BE2C (cell line): ENCODE results near the gene BICRA.

Experiments
- DNase-seq: peaks from one replicate; pipeline ENCODE4 v3.0.0-alpha.2; 2020
- H3K27me3 ChIP-seq: fragments of 250-450 bp; sonication (Bioruptor Pico); 2 replicates; pipeline ENCODE4 v1.5.1; 2020; ENCODE audit warnings: mild to moderate bottlenecking
- H3K36me3 ChIP-seq: fragments of 250-450 bp; sonication (Bioruptor Pico); 2 replicates; pipeline ENCODE4 v1.5.1; 2020; ENCODE audit warnings: mild to moderate bottlenecking
- H3K4me1 ChIP-seq: fragments of 250-450 bp; sonication (Bioruptor Pico); 2 replicates; pipeline ENCODE4 v1.5.1; 2020
- H3K4me3 ChIP-seq: 2 replicates; pipeline ENCODE4 v1.5.1; 2011; ENCODE audit warnings: low read depth, low read length
- H3K9me3 ChIP-seq: fragments of 250-450 bp; sonication (Bioruptor Pico); 2 replicates; pipeline ENCODE4 v1.5.1; 2020
- TF ChIP-seq, protein P1 (sequence below): IDR thresholded peaks from 2 replicates; pipeline ENCODE4 v1.5.1; 2012; ENCODE audit warnings: mild to moderate bottlenecking, low read depth, low read length

BICRA gene

GRCh38 chr19:47729468-47729798 is 120.5 kb downstream of the BICRA start:
- no peaks in the 10 kb centered on the region for H3K27me3 ChIP-seq
- TF ChIP-seq, protein P1, sequence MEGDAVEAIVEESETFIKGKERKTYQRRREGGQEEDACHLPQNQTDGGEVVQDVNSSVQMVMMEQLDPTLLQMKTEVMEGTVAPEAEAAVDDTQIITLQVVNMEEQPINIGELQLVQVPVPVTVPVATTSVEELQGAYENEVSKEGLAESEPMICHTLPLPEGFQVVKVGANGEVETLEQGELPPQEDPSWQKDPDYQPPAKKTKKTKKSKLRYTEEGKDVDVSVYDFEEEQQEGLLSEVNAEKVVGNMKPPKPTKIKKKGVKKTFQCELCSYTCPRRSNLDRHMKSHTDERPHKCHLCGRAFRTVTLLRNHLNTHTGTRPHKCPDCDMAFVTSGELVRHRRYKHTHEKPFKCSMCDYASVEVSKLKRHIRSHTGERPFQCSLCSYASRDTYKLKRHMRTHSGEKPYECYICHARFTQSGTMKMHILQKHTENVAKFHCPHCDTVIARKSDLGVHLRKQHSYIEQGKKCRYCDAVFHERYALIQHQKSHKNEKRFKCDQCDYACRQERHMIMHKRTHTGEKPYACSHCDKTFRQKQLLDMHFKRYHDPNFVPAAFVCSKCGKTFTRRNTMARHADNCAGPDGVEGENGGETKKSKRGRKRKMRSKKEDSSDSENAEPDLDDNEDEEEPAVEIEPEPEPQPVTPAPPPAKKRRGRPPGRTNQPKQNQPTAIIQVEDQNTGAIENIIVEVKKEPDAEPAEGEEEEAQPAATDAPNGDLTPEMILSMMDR = no peak
- peaks cover 12% of the 10 kb centered on the region for H3K4me1 ChIP-seq
- H3K36me3 ChIP-seq = peaks cover 5% of the 10 kb centered on the region; the same call in 1 of the 2 replicates
- DNase-seq = no peak
- no peaks in the 10 kb centered on the region for H3K9me3 ChIP-seq
- peak overlapping the region; percentile 58 for H3K4me3 ChIP-seq

- Histone ChIP-seq H3K27me3 (no peaks in the 10 kb centered on the region), H3K4me1 (peaks cover 12% of the 10 kb centered on the region), H3K9me3 (no peaks in the 10 kb centered on the region), H3K36me3 (peaks cover 5% of the 10 kb centered on the region; the same call in 1 of the 2 replicates), H3K4me3 (peak overlapping the region; percentile 58)
- peak; percentile 94 for DNase-seq
- TF ChIP-seq, protein P1 = no peak
Measured at GRCh38 chr19:47729799-47730520, 121.0 kb downstream of the BICRA start.

DNA sequence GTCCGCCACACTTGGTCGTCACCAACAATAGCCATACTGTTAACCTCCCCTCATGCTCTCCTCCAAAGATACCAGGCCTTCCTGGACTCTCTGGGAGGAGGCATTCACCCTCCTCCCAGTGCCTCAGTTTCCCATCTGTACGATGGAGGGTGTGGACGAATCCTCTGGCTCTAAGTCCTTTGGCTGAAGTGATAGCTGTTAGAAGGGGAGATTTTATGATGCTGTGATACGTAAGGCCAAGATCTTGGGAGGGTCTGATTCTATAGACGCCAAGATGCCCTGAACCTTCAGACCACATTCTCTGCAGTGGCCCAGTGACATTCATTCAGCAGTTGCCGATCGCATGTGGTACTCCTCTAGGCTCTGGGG is 121.6 kb downstream of the BICRA start:
- Histone ChIP-seq H3K9me3 (no peaks in the 10 kb centered on the region), H3K4me1 (peaks cover 12% of the 10 kb centered on the region), H3K4me3 (no peak overlapping the region), H3K36me3 (peaks cover 5% of the 10 kb centered on the region; the same call in 1 of the 2 replicates), H3K27me3 (no peaks in the 10 kb centered on the region)
- TF ChIP-seq, protein P1 = no peak
- no peak for DNase-seq

- H3K4me3 ChIP-seq = no peak overlapping the region
- peaks cover 12% of the 10 kb centered on the region for H3K4me1 ChIP-seq
- TF ChIP-seq, protein P1 = no peak
- no peaks in the 10 kb centered on the region for H3K9me3 ChIP-seq
- H3K27me3 ChIP-seq = no peaks in the 10 kb centered on the region
- DNase-seq = no peak
- peaks cover 1% of the 10 kb centered on the region; the same call in 1 of the 2 replicates for H3K36me3 ChIP-seq
Measured at GRCh38 chr19:47730910-47731309, 122.0 kb downstream of the BICRA start.

GRCh38 chr19:47735131-47735530 is 126.2 kb downstream of the BICRA start:
- Histone ChIP-seq H3K9me3 (no peaks in the 10 kb centered on the region), H3K36me3 (no peaks in the 10 kb centered on the region; the same call in 1 of the 2 replicates), H3K27me3 (no peaks in the 10 kb centered on the region), H3K4me1 (no peaks in the 10 kb centered on the region), H3K4me3 (no peak overlapping the region)
- TF ChIP-seq, protein P1 = no peak
- DNase-seq = no peak

DNA sequence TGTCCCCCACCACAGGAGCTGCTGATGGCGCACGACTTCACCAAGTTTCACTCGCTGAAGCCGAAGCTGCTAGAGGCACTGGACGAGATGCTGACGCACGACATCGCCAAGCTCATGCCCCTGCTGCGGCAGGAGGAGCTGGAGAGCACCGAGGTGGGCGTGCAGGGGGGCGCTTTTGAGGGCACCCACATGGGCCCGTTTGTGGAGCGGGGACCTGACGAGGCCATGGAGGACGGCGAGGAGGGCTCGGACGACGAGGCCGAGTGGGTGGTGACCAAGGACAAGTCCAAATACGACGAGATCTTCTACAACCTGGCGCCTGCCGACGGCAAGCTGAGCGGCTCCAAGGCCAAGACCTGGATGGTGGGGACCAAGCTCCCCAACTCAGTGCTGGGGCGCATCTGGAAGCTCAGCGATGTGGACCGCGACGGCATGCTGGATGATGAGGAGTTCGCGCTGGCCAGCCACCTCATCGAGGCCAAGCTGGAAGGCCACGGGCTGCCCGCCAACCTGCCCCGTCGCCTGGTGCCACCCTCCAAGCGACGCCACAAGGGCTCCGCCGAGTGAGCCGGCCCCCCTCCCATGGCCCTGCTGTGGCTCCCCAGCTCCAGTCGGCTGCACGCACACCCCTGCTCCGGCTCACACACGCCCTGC is 132.1 kb downstream of the BICRA start:
- H3K36me3 ChIP-seq = peaks cover 3% of the 10 kb centered on the region; the same call in 1 of the 2 replicates
- no peaks in the 10 kb centered on the region for H3K9me3 ChIP-seq
- peaks cover 5% of the 10 kb centered on the region for H3K4me1 ChIP-seq
- TF ChIP-seq, protein P1 = no peak
- no peak overlapping the region for H3K4me3 ChIP-seq
- DNase-seq = no peak
- H3K27me3 ChIP-seq = no peaks in the 10 kb centered on the region
